DOHH2 (cell line): ENCODE data around the gene RIN3.

Source experiments
- CTCF ChIP-seq: fragments of 200-600 bp; sonication (generic); IDR thresholded peaks from one replicate; pipeline ENCODE4 v1.5.1; 2014; ENCODE audit warnings: antibody characterized with exemption, mild to moderate bottlenecking, low read depth, low read length; ENCODE audit not compliant: poor library complexity, severe bottlenecking
- EZH2phosphoT487 ChIP-seq: fragments of 200-600 bp; sonication (generic); IDR thresholded peaks from 2 replicates; pipeline ENCODE4 v1.6.1; 2017; ENCODE audit warnings: borderline replicate concordance, mild to moderate bottlenecking, antibody characterized with exemption, low read length, moderate library complexity, mixed read lengths

- no peak for TF ChIP-seq CTCF
- no peak for TF ChIP-seq EZH2phosphoT487
These were observed 91.8 kb downstream of the RIN3 start for GRCh38 chr14:92605274-92605940.
